ENCODE measurements around the gene TNK1.

The TNK1 gene

DNA sequence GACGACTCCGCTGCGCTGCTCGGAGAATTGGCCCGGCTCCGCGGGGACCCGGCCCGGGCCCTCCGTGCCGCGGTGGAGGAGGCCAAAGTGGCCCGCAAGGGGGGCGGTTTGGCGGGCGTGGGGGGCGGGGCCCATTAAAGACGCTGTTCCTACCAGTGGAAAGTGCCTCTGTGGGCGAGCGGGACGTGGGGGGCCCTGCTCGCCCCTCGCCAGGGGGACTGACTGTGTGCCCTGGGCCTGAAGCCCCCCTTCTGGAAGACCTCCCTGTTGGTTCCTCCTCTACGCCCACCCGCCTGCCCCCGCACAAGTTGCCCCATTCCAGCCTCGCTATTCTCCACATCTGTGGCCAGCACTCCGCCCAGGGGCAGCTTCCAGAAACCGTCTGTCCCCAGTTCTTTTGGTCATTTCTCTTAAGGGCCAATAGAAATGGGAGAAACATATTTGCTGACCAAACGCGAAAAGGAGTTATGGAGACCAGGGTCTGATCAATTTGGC is 56.5 kb downstream of the TNK1 start:
- DNase-seq, result no peak

DNA sequence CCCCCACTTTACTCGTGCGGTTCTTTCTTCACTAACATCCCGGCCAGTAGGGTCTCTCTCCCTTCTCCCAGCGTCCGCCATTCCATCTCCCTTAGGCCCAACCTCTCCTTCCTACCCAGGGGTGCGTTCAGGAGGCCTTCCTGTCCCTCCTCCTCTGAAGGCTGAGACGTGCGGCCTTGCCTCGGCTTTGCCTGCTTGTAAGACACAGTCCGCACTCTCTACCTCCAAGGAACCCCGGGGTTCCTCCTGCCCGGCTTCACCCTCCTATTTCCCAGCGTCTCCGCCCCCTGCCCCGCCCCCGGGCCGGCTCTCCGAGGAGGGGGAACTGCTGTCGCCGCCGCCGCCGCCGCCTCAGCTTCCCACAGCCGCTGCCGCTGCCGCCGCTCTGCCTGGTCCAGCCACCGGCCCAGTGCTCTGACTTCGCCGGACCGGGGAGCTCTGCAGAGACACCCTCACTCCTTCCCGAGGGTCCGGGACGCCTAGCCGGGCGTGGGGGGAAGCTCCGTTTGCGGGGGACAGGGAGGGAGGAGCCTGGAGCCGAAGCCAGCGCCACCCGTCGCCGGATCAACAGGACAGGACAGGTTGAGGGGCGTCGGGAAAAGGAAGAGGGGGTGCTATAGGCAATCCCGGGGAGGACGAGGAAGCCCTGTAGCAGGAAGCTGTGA is 57.2 kb downstream of the TNK1 start:
- DNase-seq, result no peak

DNA sequence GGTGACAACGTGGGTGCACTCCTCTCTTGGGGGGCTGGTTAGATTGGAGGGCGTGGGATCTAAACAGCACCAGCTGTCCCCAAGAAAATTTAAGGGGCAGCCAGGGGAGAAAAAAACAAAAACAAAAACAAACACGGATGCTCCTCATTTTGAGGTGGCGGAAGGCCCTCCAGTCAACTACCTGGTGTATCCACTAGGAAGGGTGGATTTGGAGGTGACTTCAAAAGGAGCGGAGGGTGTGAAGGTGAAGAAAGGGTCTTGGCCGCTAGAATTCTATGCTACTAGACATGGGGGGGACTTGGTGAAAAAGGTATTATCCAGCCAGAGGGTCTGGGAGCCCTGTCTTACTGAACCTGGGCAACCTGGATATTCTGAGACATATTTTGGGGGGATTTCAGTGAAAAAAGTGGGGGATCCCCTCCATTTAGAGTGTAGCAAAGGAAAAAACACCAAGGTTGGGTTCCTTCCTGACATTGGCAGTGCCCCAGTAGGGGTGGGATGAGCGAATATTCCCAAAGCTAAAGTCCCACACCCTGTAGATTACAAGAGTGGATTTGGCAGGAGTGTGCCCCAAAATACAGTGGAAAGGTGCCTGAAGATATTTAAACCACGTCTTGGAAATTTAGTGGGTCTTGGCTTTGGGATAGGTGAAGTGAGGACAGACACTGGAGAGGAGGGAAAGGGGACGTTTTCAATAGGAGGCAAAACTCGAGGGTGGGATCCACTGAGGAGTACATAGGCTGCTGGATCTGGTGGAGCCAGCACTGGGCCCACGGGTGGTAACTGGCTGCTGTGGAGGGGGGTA is 58.0 kb downstream of the TNK1 start:
- DNase-seq, result no peak

All from NCI-H2029 treated with DMSO at 0.1 percent for 48 hours (cell line).